ENCODE measurements around the gene CFAP70.
"Not testable (repeated sequence)": the region's sequence is repeated elsewhere in the genome, so short reads cannot be mapped to it uniquely, and the experiment has no call there.

The CFAP70 gene

DNA sequence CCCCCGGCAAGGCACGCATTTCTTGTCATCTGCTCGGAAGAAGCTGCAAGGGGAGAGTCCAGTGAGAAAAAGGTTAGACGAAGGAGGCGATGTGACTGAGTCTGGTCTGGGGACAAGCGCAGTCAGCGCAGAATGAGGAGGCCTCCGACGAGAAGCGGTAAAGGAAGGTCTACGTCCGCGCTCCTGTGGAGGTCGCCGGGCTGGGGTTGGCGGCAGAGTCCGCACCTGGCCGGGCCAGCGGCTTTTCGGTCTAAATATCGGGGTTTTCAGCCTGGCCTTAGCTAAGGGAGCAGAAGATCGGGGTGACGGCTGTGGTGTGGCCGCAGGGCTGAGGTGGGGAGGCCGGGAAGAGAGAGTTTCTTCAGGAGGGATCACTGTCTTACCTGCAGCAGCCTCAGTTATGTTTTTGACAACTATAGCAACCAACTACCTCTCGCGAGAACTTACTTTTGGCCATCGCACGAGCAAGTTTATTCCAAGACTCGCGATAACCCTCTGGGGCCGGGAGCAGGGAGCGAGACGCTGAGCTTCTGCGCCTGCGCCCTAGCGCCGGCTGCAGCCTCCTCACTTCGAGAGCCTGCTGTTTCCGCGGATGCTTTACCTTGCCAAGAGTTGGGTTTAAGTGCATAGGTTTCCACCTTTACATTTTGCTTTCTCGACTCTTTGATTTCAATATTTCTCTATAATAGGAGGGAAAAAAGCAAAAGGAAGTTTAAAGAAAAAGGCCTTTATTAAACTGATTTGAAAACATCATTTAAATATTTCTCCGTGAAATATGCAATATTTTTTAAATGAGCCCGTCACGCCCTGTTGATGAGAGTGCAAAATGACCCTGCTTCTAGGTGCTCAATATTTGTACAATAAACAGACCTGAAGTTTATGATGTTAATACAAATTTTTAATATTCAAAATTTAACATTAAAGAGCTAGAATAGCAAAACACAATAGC lies at the start of gene CFAP70:
CFAP70 (minus strand) TSS at position 534 of the 949 bp plus-strand sequence. CDS start 4,068 bp downstream, outside the sequence.
- DNase-seq = peak; percentile 81 to 86

DNA sequence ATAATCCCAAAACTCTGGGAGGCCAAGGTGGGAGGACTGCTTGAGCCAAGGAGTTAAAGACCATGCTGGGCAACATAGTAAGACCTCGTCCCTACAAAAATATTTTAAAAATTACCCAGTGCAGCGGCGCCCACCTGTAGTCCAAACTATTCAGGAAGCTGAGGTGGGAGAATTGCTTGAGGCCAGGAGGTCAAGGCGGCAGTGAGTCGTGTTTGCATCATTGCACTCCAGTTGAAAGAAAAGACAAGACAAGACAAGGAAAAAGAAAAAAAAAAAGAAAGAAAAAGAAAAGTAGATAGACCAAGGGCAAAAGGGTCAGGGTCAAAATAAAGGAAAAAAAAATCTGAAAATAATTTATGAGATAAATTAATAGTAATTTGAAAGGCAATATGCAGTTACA lies 49.4 kb upstream of the CFAP70 start:
- DNase-seq = no peak

DNA sequence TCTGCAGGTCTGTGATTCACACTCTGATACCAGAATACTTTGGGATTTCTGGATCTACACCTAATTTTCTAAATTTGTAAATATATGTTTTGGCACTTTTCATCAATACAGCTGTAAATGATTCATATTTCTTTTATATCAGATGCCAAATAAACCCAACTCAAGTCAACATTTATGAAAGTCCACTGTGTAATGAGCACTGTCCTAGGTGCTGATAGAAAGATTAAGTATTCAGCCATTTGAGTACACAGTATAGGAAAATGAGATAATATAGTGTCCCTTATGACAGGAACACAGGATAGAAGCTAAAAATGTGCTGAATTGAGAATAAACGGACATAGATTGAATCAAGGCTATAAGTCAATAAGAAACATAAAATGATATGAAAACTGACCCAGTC lies 48.8 kb upstream of the CFAP70 start:
- no peak for DNase-seq

DNA sequence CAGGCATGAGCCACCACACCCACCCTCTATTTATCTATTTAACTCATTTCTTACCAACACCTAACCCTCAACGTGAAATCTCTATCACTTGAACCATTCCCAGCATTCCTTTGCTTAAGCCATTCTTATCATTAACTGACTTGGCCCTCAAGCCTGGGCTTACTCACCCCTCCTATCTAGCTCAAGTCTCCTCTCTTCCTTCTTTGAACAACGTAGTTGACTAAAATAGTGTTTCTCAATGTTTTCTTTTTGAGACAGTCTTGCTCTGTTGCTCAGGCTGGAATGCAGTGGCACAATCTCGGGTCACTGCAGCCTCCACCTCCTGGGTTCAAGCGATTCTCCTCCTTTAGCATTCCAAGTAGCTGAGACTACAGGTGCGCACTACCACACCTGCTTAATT lies 48.2 kb upstream of the CFAP70 start:
- DNase-seq = no peak

DNA sequence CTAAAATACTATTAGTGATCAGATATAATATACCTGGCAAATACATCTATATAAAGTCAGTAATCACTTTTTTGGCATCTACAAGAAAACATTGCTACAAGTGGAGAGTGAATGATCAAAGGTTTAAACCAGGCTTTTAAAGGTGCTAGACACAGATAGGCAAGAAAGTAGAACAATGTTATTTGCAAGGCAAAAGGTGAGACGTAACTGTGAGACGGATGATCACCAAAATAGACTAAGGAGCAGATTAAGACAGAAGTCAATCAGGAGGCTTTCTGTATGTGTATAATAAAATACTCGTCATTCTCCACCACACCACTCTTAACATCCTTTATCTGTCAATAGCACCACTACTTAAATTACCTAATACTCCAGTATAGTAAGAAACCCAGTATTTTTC lies 46.9 kb upstream of the CFAP70 start:
- DNase-seq = no peak

DNA sequence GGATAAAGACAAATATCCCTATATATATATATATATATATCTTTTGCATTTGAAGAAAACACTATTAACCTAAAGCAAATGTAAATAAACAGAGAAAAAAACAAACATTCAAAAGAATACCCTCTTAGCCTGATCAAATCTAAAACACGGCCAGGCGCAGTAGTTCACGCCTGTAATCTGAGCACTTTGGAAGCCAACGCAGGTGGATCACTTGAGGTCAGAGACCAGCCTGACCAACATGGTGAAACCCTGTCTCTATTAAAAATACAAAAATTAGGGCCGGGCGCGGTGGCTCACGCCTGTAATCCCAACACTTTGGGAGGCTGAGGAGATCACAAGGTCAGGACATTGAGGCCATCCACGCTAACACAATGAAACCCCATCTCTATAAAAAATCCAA lies 46.0 kb upstream of the CFAP70 start:
- no peak for DNase-seq

DNA sequence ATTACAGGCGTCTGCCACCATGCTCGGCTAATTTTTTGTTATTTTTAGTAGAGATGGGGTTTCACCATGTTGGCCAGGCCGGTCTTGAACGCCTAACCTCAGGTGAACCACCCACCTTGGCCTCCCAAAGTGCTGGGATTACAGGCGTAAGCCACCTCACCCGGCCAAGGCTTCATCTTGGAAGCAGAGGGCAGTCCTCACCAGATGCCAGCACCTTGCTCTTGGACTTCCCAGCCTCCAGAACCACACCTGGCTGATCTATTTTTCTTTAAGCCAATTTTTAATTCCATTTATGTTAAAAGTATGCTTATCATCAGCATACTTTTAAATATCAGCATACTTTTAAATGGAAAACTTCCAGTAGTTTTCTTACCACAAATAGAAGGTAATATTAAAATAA lies 43.0 kb upstream of the CFAP70 start:
- no peak for DNase-seq

DNA sequence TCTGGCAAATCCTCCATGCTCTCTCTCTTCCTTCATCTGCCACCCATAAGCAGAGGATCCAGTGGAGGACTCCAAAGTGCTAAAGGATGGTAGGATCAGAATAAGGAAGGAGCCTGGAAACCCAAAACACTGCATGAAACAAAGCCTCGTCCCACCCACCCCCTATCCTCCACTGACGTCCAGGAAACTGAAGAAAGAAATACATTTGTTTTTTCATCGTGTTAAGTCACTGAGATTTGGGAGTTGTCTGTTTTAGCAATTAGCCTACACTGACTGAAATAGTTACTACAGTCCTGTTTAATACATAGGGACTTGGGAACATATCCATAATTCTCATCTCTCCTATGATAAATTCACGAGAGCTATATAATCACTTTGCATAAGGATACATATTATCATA lies 40.4 kb upstream of the CFAP70 start:
- DNase-seq = no peak

DNA sequence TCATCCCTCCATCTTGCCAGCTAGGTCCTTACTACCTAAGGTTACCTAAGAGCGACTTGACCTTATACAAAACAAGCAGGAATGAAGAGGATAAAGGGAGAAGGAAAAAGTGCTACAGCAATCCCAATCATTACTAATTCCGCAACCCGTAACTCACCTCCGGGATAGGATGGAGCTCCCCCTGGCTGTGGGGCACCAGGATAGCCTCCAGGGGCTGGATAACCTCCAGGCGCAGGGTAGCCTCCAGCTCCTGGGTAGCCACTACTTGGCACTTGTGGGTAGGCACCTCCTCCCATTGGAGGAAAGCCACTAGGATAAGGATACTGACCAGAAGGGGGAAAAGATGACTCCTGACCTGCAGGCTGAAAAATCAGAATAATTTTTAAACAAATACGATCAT lies 39.4 kb upstream of the CFAP70 start:
- no peak for DNase-seq

DNA sequence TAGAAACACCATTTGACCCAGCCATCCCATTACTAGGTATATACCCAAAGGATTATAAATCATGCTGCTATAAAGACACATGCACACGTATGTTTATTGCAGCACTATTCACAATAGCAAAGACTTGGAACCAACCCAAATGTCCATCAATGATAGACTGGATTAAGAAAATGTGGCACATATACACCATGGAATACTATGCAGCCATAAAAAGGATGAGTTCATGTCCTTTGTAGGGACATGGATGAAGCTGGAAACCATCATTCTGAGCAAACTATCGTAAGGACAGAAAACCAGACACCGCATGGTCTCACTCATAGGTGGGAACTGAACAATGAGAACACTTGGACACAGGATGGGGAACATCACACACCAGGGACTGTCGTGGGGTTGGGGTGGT lies 35.7 kb upstream of the CFAP70 start:
- DNase-seq = not testable (repeated sequence)

DNA sequence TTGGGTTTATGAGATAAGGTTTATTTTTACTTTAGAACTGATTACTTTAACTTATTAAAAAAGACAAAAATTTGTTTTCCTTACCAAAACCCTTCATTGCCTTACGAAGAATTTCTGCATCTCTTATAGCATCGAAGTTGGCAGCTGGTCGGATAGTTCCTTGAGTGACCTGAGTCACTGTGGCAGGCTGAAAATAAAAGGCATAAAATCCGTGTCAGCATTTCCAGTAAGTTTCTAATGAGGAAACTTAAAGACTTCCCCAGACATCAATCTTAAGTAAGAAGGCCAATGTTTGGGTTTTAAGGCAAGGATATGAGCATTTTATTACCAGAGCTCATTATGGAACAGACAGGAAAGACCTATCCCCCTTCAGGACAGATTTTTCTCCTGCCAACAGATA lies 29.6 kb upstream of the CFAP70 start:
- no peak for DNase-seq

DNA sequence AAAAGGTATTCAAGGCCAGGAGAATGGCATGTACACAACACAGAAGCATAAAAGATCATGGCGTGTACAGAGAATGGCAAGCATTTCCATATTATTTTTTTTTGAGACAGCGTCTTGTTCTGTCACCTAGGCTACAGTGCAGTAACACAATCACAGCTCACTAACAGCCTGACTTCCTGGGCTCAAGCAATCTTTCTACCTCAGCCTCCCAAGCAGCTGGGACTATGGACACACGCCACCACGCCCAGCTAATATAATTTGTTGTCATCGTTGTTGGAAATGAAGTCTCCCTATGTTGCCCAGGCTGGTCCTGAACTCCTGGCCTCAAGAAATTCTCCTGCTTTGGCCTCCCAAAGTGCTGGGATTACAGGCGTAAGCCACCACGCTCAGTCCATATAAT lies 27.9 kb upstream of the CFAP70 start:
- no peak for DNase-seq

DNA sequence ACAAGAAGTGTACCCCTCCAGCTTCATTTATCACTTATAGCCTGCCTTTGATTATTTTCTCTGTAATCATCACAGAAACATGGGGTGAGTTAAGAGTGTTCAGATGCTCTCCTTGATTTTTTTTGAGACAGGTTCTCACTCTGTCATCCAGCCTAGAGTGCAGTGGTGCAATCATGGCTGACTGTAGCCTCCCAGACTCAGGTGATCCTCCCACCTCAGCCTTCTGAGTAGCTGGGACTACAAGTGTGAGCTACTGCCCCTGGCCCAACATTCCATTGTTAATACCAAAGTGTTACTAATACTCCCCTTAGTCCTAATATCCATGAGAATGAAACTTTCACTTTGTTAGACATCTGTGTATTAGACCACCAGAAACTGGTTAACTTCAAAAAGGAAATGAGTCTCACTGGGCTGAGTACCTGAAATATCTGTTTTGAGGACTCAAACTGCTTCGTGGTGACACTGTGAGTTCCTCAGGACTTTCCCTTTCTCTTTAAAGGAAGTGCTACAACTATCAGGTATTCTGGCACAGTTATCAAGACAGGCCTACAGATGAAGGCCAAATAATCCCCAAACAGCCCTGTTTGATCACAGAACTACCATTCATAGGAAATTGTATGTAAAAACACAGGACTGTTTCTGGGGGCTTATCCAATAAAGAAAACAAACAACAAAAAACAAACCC lies 20.5 kb upstream of the CFAP70 start:
- DNase-seq = no peak

DNA sequence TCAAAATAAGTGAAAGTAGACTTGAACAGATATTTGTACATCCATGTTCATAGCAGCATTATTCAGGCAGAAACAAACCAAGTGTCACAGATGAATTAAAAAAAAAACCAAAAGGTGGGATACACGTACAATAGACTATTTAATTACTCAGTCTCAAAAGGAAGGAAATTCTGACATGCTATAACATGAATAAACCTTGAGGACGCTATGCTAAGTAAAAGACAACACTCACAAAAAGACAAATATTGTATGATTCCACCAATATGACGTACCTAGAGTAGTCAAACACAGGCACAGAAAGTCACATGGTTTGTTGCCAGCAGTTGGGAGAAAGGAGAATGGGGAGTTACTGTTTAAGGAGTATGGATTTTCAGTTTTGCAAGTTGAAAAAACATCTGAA lies 18.0 kb upstream of the CFAP70 start:
- no peak for DNase-seq

DNA sequence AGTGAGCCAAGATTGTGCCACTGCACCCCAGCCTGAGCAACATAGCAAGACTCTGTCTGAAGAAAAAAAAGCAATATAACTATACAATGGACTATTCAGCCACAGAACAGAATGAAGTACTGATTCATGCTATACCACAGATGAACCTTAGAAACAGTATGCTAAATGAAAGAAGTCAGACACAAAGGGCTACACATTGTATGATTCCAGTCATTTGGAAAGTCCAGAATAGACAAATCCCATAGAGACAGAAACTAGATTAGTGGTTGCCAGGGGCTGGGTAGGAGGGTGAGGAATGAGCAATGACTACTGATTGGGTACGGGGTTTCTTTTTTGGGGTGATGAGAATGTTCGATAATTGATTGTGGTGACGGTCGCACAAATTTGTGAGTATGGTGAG lies 9.6 kb upstream of the CFAP70 start:
- DNase-seq = no peak

DNA sequence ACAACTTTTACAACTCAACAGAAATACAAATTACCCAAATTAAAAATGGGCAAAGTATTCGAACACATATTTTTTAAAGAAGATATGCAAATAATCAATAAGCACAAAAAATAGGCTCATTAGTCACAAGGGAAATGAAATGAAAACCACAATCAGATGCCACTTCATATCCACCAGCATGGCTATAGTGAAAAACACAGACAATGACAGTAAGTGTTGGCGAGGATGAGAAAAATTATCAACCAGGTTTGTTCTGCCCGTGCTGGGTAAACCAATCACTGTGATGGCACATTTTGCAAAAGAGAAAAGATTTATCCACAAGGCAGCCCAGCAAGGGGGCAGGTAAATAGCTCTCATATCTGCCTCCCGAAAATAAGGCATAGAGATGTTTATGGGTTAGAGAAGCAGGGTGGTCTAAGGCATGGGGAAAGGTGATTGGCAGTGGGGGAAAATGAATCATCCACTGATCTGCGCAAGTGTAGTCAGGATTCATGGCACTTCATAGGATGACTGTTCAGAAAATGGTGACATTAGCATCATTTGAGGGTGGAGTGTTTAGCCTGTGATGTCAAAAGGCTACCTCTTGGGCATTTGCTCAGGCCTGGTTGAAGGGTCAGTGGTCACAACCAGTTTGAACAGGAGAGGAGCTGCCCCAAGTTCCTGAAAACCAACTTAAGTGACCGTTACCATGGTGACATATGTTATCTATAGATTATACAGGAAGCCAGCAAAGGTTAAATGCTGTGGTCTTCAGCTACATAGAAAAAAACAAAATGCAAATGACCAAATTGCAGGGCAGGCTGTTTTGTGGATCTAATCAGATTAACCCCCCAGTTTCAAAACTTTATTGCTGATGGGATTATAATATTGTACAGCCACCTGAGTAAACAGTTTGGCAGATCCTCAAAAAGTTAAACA lies 8.0 kb upstream of the CFAP70 start:
- DNase-seq = no peak

DNA sequence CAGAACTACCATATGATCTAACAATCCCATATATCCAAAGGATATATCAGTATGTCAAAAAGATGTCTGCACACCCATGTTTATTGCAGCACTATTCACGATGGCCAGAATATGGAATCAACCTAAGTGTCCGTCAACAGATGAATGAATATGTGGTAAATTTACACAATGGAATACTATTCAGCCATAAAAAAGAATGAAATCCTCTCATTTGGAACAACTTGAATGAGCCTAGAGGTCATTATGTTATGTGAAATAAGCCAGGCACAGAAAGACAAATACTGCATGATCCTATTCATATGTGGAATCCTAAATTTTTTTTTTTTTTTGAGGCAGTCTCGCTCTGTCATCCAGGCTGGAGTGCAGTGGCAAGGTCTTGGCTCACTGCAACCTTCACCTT lies 6.3 kb upstream of the CFAP70 start:
- DNase-seq = no peak

DNA sequence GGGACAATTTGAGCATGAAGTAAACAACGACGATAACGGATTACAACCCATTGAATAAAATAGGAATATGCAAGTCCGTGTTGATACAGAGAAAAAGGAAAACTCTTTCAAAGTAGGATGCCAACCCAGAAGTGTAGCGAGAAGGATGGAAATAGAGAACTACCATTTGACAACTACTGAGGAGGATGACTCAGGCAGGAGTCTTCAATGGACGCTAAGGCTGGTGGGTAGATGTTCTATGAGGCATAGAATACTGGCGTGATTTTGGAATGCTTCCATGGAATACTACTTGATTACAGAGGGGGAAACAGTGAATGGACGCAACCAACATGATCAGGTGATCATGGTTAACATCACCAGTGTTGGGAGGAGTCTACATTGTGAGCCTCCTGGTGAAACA lies 828 bp upstream of the CFAP70 start:
- no peak for DNase-seq

DNA sequence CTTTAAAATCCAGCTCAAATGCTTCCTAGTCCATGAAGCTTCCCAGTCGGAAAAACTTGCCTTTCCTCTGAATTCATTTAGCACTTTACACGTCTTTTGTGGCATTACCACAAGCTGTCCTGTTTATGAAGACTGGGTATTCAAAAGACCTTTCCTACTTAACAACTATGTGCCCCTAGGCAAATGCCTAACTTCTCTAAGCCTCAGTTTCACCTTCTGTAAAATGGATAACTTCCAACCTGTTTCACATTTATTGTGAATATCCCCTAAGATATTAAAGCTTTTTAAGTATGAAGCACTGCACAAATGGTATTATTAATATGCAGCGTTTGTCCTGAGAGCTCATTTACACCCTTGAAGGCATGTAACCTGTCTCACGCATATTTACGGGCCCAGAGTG lies 843 bp downstream of the CFAP70 start:
- DNase-seq = no peak

DNA sequence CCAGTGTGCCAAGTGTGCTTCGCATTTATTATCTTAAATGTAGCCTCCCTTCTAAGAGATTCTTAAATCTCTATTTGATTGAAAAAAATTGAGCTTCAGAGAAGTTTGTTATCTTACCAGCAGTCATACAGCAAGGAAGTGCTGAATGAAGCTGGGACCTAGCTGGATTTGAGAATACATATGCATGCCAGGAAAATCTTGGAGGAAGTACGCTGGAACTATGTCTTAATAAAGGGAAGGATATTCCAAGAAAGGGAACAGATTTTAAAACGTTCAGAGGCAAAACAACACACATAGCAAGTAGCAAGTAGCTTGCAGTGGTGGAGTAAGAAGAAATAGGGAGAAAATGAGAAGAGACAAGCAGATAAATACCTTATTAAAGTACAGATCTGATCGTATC lies 1.5 kb downstream of the CFAP70 start:
- no peak for DNase-seq

DNA sequence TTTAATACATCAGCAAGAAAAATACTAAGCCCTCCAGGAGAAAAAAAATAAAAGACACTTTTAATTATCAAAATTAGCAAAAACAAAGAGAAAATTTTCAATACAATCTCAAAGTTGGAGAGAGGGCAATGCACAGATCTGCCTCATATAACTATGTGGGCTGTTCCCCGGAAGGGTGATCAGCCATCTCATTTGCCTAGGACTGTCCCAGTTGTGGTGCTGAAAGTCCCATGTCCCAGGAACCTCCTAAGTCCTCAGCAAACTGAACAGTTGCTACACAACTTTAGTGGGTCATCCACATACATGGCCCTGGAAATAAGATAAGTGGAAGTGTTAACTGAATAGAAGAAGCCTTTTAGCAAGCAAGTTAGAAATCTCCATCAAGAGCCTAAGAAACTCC lies 14.4 kb downstream of the CFAP70 start:
- no peak for DNase-seq

DNA sequence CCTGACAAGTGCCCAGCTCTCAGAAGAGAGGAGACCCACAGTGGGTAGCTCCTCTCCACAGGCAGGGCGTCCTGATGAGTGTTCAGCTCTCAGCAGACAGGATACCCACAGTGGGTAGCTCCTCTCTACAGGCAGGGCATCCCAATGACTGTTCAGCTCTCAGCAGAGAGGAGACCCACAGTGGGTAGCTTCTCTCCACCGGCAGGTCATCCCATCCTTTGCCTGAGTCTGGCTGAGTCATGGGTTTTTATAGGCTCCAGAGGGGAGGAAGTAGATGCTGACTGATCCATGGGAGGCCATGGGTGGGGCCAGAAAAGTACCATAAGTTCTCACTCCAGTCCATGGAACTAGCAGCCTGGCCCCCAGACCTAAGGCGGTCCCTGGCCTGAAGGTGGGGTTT lies 18.5 kb downstream of the CFAP70 start:
- no peak for DNase-seq

DNA sequence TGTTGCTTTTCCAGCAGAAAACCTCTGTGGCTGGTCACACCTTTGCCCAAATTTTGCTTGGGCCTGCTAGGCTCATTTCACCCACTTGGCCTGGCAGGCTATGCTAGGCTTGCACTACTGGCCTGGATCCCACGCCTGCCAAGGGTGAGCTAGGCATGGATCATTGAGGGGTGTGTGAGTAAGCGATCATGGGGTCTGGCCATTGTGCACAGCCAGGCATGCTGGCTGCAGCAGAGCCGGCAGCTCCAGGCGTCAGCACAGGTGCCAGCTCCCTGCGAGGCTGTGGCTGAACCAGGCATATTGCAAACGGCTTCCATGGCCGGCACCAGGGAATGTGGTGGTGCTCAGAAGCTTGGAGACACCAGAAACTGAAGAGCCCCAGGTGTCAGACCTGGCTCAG lies 19.2 kb downstream of the CFAP70 start:
- no peak for DNase-seq
